HG03520 (cell line): ENCODE data around the gene HMG20A.

Experiments used
- ATAC-seq: cut with Tn5 transposase; IDR thresholded peaks from one replicate; pipeline ENCODE4 v1.9.1; 2021; ENCODE audit warnings: mild to moderate bottlenecking, moderate library complexity; ENCODE audit not compliant: unreplicated experiment

HMG20A gene

DNA sequence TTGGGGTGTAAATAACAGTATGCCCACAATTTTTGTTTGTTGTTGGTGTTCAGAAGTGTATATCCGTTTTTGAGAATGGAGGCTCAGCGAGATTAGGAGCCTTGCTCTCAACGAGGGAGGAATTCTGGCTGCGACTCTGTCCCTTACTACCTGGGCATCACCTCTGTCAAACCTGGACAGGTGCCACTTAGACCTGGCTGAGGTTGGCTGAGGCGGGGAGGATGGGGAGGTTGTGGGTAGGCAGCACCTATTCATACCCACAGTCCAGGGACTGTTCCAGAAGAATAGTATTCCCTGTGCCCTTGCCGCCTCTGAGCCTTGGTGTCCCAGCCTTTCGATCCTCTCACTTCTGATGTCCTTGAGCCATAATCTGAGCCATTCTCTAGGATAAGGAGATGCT lies 112.2 kb downstream of the HMG20A start:
- ATAC-seq = no peak

DNA sequence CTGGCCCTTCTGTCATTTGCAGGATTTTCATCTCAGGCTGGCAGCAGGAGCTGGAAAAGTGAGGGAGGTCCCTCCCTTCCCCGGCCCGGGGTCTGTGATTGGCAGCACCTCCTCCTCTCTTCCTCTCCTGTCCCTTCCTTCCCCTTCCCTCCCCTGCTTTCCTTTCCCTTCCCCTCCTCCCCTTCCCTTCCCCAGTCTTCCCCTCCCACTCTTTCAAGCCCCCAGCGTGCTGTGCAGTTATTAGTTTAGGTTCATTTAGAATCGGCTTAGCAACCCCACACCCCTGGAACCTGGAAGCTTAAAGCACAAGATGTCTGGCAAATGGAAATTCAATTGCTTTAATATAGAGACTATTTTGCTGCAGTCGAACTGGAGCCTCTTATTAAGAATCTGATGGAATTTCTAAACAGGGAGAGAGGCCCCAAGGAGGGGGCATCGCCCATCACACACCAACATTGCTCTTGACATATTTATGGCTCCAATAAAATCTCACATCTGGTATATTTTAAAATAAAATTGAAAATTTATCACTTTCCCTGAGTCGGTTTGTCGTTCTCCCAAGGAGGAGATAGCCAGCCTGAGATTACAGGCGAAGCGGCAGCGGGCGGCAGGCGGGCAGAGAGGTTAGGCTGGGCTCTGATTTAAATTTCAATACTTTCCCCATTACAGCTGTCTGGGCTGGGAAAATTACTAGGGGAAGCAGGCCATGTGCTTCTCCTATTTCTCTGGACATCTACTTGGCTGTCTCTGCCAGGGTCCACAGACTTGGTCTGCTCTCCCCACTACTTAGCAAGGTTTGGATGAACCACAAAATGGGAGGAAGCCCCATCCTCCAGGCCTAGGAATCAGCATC lies 113.1 kb downstream of the HMG20A start:
- no peak for ATAC-seq
